Measurements from ENCODE around the gene CYB5R3. TPM values are rescaled to one million over a fixed set of nuclear protein-coding genes. Genes with fewer than 3 reads are reported as not detected.
"Not testable (repeated sequence)": the region's sequence is repeated elsewhere in the genome, so short reads cannot be mapped to it uniquely, and the experiment has no call there.

Gene CYB5R3
- total and polyA plus RNA-seq, 2 experiments from 2014 or later: 378 to 907 TPM

DNA sequence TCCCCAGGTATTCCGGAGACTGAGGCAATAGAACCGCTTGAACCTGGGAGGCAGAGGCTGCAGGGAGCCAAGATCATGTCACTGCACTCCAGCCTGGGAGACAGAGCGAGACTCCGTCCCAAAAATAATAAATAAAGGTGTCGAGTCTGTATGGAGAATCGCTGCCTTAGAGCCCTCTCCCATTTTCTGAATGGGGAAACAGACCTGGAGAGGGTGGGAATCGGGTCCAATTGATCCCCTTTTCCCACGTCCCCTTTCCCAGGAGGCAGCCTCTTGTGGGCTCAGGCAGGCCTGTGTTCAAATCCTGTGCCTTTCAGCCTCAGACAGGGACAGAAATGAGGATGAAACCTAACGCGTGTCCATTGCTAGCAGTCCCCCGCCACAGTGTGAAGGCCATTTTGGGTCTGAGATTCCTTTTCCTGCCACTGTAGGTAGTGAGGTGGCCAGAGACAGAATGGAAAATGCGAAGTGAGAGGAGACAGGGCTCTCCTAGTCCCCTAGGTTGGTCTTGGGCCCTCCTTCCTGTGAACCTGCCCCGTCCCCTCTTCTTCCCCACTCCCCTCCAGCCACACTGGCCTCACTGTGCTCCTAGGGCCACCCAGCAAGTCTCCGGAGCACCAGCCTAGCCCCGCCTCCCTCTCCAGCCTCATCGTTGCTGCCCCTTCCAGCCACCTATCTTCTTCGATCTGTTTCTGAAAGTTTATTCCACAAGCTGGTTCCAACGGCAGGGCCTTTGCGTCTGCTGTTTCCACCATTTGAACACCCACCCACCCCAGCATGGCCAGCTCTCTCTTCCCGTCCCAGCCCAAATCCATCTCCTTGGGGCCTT, 31.8 kb downstream of the CYB5R3 start:
- H3K9ac ChIP-seq: 0 out of 2 replicates have a peak overlapping the region, but pooled peaks have one; percentile 11
- H3F3A ChIP-seq (ENCODE audit: insufficient read depth): peaks cover 56% of the 10 kb centered on the region
- TF ChIP-seq EZH2 (IDR thresholded peaks at IDR 0.05; ENCODE audit: insufficient read depth, poor library complexity, severe bottlenecking): no peak
- 0 out of 2 replicates have a peak, but pooled peaks cover under 1% of the 10 kb centered on the region for H3K36me3 ChIP-seq (ENCODE audit: low read depth)
- H3K79me2 ChIP-seq (ENCODE audit: insufficient read depth): peaks cover 16% of the 10 kb centered on the region
- no peaks in the 10 kb centered on the region for H3K9me3 ChIP-seq (ENCODE audit: low read depth)
- H3K4me3 ChIP-seq: no peak overlapping the region
- no peak overlapping the region for H2AFZ ChIP-seq
- in situ Hi-C loops (cut with MboI): no loop called here
- no peak overlapping the region for H3K4me2 ChIP-seq (ENCODE audit: unreplicated experiment)
- WGBS, 2 experiments (ENCODE audit: low coverage in 1 of 2, low lambda C conversion rate in 2 of 2, missing lambda C conversion rate in 2 of 2): 32 to 35% methylated on average over 15 to 20 of the region's 20 CpGs
- peak overlapping the region; percentile 97 for H3K27ac ChIP-seq
- no peak for DNase-seq
- no peaks in the 10 kb centered on the region for H4K20me1 ChIP-seq (ENCODE audit: insufficient read depth)
- H3K4me1 ChIP-seq (ENCODE audit: insufficient read depth): peaks cover 44% of the 10 kb centered on the region
- H3K27me3 ChIP-seq (replicated peaks; ENCODE audit: insufficient read depth): no peaks in the 10 kb centered on the region
- no peaks in the 10 kb centered on the region for H3K9me2 ChIP-seq (ENCODE audit: insufficient read depth)

DNA sequence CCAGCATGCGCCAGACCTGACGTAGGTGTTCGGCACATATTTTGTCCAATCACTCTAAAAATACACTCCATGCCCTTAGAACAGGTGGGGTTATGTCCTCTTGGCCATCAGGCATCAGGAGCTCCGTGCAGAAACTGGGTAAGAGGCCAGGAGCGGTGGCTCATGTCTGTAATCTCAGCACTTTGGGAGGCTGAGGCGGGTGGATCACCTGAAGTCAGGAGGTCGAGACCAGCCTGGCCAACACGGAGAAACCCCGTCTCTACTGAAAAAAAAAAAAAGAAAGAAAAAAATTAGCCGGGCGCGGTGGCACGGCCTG, 33.4 kb downstream of the CYB5R3 start:
- in situ Hi-C loops (cut with MboI); DNase-seq; H4K20me1 ChIP-seq (ENCODE audit: insufficient read depth); H2AFZ ChIP-seq; H3K9me2 ChIP-seq (ENCODE audit: insufficient read depth); H3K36me3 ChIP-seq (ENCODE audit: low read depth); H3K9me3 ChIP-seq (ENCODE audit: low read depth); H3K27me3 ChIP-seq (replicated peaks; ENCODE audit: insufficient read depth): not testable (repeated sequence)
- Histone ChIP-seq H3K4me1 (ENCODE audit: insufficient read depth) (peaks cover 43% of the 10 kb centered on the region), H3K79me2 (ENCODE audit: insufficient read depth) (peaks cover 32% of the 10 kb centered on the region), H3K27ac (peak overlapping the region; percentile 97), H3F3A (ENCODE audit: insufficient read depth) (peaks cover 45% of the 10 kb centered on the region), H3K4me3 (peak overlapping the region; percentile 29), H3K9ac (peak overlapping the region; percentile 93), H3K4me2 (ENCODE audit: unreplicated experiment) (peak overlapping the region; percentile 72)
- 13 to 15% methylated on average over 11 to 13 of the region's 13 CpGs for WGBS, 2 experiments (ENCODE audit: low coverage in 1 of 2, low lambda C conversion rate in 2 of 2, missing lambda C conversion rate in 2 of 2)

DNA sequence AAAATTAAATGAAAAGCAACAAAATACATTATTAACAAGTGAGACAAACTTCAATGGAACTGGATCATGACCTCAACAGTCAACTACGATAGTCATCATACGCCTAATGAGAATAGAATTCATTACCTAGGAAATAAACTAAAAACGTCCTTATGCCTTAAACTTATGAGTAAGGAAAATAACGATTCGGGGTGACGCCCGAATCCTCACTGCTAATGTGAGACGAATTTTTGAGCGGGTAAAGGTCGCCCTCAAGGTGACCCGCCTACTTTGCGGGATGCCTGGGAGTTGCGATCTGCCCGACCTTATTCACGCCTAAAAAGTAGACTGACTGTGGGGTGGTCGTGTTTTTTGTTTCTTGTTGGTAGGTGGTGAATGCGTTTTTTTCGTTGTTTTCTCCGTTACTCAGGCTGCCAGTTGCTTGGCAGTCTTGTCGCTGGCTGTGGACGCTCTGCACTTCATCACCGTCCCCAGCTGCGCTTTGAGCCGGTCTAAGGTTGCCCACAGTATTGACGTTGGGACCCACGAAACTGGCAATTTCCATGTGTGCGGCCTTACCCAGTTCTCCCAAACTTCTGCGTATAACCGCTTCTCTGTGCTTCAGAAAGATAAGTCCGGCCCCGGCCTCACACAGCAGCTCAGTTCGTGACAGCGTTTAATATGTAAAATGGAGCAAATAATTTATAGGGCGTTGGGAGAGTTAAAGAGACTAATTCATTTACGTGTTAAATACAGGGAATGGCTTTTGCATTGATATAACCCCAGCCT, 33.9 kb downstream of the CYB5R3 start:
- no peak for TF ChIP-seq EZH2phosphoT487 (IDR thresholded peaks at IDR 0.05; ENCODE audit: insufficient read depth, low read depth)
- no peak for TF ChIP-seq EZH2 (IDR thresholded peaks at IDR 0.05; ENCODE audit: insufficient read depth, poor library complexity, severe bottlenecking)
- peaks cover 40% of the 10 kb centered on the region for H3K4me1 ChIP-seq (ENCODE audit: insufficient read depth)
- in situ Hi-C loops (cut with MboI): no loop called here
- H2AFZ ChIP-seq: peak overlapping the region; percentile 49
- peak overlapping the region; percentile 84 for H3K4me3 ChIP-seq
- no peaks in the 10 kb centered on the region for H3K9me2 ChIP-seq (ENCODE audit: insufficient read depth)
- 2% methylated on average over 35 of the region's 35 CpGs for WGBS, 2 experiments (ENCODE audit: low coverage in 1 of 2, low lambda C conversion rate in 2 of 2, missing lambda C conversion rate in 2 of 2)
- no peaks in the 10 kb centered on the region for H3K36me3 ChIP-seq (ENCODE audit: low read depth)
- H3K27me3 ChIP-seq (replicated peaks; ENCODE audit: insufficient read depth): no peaks in the 10 kb centered on the region
- peak overlapping the region; percentile 93 for H3K9ac ChIP-seq
- H3K9me3 ChIP-seq (ENCODE audit: low read depth): no peaks in the 10 kb centered on the region
- H4K20me1 ChIP-seq (ENCODE audit: insufficient read depth): no peaks in the 10 kb centered on the region
- H3K4me2 ChIP-seq (ENCODE audit: unreplicated experiment): peak overlapping the region; percentile 72
- DNase-seq: peak; percentile 98
- H3K27ac ChIP-seq: peak overlapping the region; percentile 97
- peaks cover 45% of the 10 kb centered on the region for H3F3A ChIP-seq (ENCODE audit: insufficient read depth)
- peaks cover 37% of the 10 kb centered on the region for H3K79me2 ChIP-seq (ENCODE audit: insufficient read depth)

DNA sequence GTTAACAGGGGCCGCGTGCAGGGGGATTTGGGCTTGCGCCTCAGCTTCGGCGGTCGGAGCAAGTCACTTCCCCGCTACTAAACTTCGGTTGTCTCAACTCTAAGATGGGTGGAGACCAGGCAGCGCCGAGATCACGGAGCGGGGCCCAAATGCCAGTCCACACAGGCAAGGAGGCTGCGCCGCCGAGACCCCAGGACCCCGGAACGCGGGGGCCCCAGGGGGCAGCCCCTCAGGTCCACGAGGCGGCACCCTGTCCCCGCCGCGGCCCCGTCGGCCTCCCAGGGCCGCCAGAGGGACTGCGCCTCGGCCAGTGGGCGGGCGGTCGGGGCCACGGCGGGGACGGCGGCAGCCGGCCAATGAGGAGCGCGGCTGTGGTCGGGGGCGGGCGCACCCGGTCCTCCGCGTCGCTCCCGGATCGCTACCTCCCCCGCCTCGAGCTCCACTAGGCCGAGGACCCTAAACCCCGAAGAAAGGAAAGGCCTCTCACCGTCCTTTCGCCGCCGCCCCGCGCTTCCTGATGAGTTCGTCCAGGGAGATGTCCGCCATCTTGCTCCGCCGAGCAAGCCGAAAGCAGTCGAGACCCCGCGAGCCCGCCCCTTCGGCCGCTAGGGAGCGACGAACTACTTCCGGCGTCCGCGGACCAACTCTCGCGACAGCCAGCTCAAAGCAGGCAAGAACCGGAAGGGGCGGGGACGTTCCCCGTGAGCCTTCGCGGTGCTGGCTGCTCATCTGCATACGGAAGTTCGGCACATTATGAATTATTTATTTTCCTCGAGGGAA, 34.7 kb downstream of the CYB5R3 start, which contains the start of gene POLDIP3:
Gene POLDIP3 (minus strand): TSS at position 572 of the 780 bp plus-strand sequence. CDS start 26 bp downstream, at position 546.
- peak within 1 kb of the TSS; percentile 93 for H3K9ac ChIP-seq
- H3K4me3 ChIP-seq: peak within 1 kb of the TSS; percentile 84
- no peaks in the 10 kb centered on the region for H3K36me3 ChIP-seq (ENCODE audit: low read depth)
- H3K79me2 ChIP-seq (ENCODE audit: insufficient read depth): peaks cover 45% of the 10 kb centered on the region
- peak; percentile 100 for DNase-seq
- no peaks in the 10 kb centered on the region for H3K27me3 ChIP-seq (replicated peaks; ENCODE audit: insufficient read depth)
- H3K9me3 ChIP-seq (ENCODE audit: low read depth): no peaks in the 10 kb centered on the region
- H3K4me2 ChIP-seq (ENCODE audit: unreplicated experiment): peak within 1 kb of the TSS; percentile 85
- in situ Hi-C loops (cut with MboI): no loop called here
- H3F3A ChIP-seq (ENCODE audit: insufficient read depth): peaks cover 42% of the 10 kb centered on the region
- H3K27ac ChIP-seq: peak within 1 kb of the TSS; percentile 97
- H3K4me1 ChIP-seq (ENCODE audit: insufficient read depth): peaks cover 40% of the 10 kb centered on the region
- no peaks in the 10 kb centered on the region for H4K20me1 ChIP-seq (ENCODE audit: insufficient read depth)
- TF ChIP-seq EZH2phosphoT487 (IDR thresholded peaks at IDR 0.05; ENCODE audit: insufficient read depth, low read depth) (no peak), EZH2 (IDR thresholded peaks at IDR 0.05; ENCODE audit: insufficient read depth, poor library complexity, severe bottlenecking) (no peak)
- H2AFZ ChIP-seq: peak within 1 kb of the TSS; percentile 49
- 1% methylated on average over 61 to 73 of the region's 85 CpGs for WGBS, 2 experiments (ENCODE audit: low coverage in 1 of 2, low lambda C conversion rate in 2 of 2, missing lambda C conversion rate in 2 of 2)
- no peaks in the 10 kb centered on the region for H3K9me2 ChIP-seq (ENCODE audit: insufficient read depth)
